Hepatocyte (in vitro differentiated cells): Measurements from ENCODE around the gene NYAP2. TPM values are rescaled to one million over a fixed set of nuclear protein-coding genes. Genes with fewer than 3 reads are reported as not detected.

ENCODE experiments used
- DNase-seq: peaks from one replicate; pipeline ENCODE4 v3.0.0-alpha.2; 2016; ENCODE audit warnings: low spot score
- H2AFZ ChIP-seq: fragments of 200-600 bp; sonication (generic); 2 replicates; pipeline ENCODE4 v1.6.0; 2016; ENCODE audit warnings: antibody characterized with exemption, mild to moderate bottlenecking
- H3K27ac ChIP-seq: fragments of 200-600 bp; sonication (generic); 2 replicates; pipeline ENCODE4 v1.5.1; 2016; ENCODE audit warnings: mild to moderate bottlenecking
- H3K27me3 ChIP-seq: fragments of 200-600 bp; sonication (generic); 2 replicates; pipeline ENCODE4 v1.6.1; 2016
- H3K36me3 ChIP-seq: fragments of 200-600 bp; sonication (generic); replicated peaks from 2 replicates; pipeline ENCODE4 v1.5.1; 2016; ENCODE audit warnings: low read depth; ENCODE audit not compliant: insufficient read depth
- H3K4me1 ChIP-seq: fragments of 200-600 bp; sonication (generic); 2 replicates; pipeline ENCODE4 v1.5.1; 2016; ENCODE audit warnings: mild to moderate bottlenecking, moderate library complexity; ENCODE audit not compliant: insufficient read depth
- H3K4me2 ChIP-seq: fragments of 200-600 bp; sonication (generic); 2 replicates; pipeline ENCODE4 v1.6.0; 2016
- H3K4me3 ChIP-seq: fragments of 200-600 bp; sonication (generic); 2 replicates; pipeline ENCODE4 v1.5.1; 2016; ENCODE audit warnings: mild to moderate bottlenecking
- H3K79me2 ChIP-seq: fragments of 200-600 bp; sonication (generic); 2 replicates; pipeline ENCODE4 v1.6.0; 2017; ENCODE audit warnings: mild to moderate bottlenecking
- H3K9me2 ChIP-seq: fragments of 200-600 bp; sonication (generic); replicated peaks from 2 replicates; pipeline ENCODE4 v1.6.0; 2017; ENCODE audit warnings: mild to moderate bottlenecking; ENCODE audit not compliant: insufficient read depth
- H3K9me3 ChIP-seq: fragments of 200-600 bp; sonication (generic); 2 replicates; pipeline ENCODE4 v1.5.1; 2016; ENCODE audit warnings: low read depth, mild to moderate bottlenecking
- H4K20me1 ChIP-seq: fragments of 200-600 bp; sonication (generic); 2 replicates; pipeline ENCODE4 v1.6.0; 2016; ENCODE audit warnings: mild to moderate bottlenecking; ENCODE audit not compliant: insufficient read depth, poor library complexity, severe bottlenecking
- EZH2 ChIP-seq: fragments of 200-600 bp; sonication (generic); IDR thresholded peaks from 2 replicates; pipeline ENCODE4 v1.6.1; 2016; ENCODE audit warnings: antibody characterized with exemption, mild to moderate bottlenecking, borderline replicate concordance
- EZH2phosphoT487 ChIP-seq: fragments of 200-600 bp; sonication (generic); IDR thresholded peaks from one replicate; pipeline ENCODE4 v1.6.1; 2018; ENCODE audit warnings: antibody characterized with exemption, mild to moderate bottlenecking, low read depth, moderate library complexity; ENCODE audit not compliant: unreplicated experiment, severe bottlenecking
- WGBS: methylation state at CpG from one replicate; pipeline ENCODE4 v1.1.6; 2016; ENCODE audit warnings: low lambda C conversion rate; ENCODE audit errors: missing lambda C conversion rate; 5-methylcytosine and 5-hydroxymethylcytosine counted together
- polyA plus RNA-seq: library from polyadenylated mRNA; unstranded; fragments of >200 nt; fragmentation: Nextera tagmentation; extraction: Ambion mirVana; gene quantifications from 2 replicates; pipeline ENCODE4 v1.2.1, GENCODE V29; 2016
- total RNA-seq: library from RNA; depleted of rRNA; stranded (reverse); fragments of >200 nt; gene quantifications from 2 replicates; pipeline ENCODE4 v1.2.3, GENCODE V29; 2014
- TF ChIP-seq, protein P1 (sequence below): fragments of 200-600 bp; sonication (generic); IDR thresholded peaks from 2 replicates; pipeline ENCODE4 v1.5.1; 2016; ENCODE audit warnings: antibody characterized with exemption, mild to moderate bottlenecking; ENCODE audit not compliant: poor library complexity

Gene NYAP2
- total and polyA plus RNA-seq, 2 experiments from 2014 or later = 0.23 to 0.37 TPM

GRCh38 chr2:225569995-225570394 lies 170.5 kb downstream of the NYAP2 start:
- Histone ChIP-seq H3K27ac (no peak overlapping the region), H3K4me1 (peaks cover 9% of the 10 kb centered on the region), H3K79me2 (no peaks in the 10 kb centered on the region), H2AFZ (no peak overlapping the region), H3K36me3 (no peaks in the 10 kb centered on the region), H3K27me3 (no peaks in the 10 kb centered on the region), H4K20me1 (no peaks in the 10 kb centered on the region), H3K4me3 (no peak overlapping the region), H3K9me2 (no peaks in the 10 kb centered on the region), H3K4me2 (no peak overlapping the region), H3K9me3 (no peaks in the 10 kb centered on the region)
- DNase-seq = no peak
- TF ChIP-seq EZH2 (no peak), EZH2phosphoT487 (no peak)
- TF ChIP-seq, protein P1, sequence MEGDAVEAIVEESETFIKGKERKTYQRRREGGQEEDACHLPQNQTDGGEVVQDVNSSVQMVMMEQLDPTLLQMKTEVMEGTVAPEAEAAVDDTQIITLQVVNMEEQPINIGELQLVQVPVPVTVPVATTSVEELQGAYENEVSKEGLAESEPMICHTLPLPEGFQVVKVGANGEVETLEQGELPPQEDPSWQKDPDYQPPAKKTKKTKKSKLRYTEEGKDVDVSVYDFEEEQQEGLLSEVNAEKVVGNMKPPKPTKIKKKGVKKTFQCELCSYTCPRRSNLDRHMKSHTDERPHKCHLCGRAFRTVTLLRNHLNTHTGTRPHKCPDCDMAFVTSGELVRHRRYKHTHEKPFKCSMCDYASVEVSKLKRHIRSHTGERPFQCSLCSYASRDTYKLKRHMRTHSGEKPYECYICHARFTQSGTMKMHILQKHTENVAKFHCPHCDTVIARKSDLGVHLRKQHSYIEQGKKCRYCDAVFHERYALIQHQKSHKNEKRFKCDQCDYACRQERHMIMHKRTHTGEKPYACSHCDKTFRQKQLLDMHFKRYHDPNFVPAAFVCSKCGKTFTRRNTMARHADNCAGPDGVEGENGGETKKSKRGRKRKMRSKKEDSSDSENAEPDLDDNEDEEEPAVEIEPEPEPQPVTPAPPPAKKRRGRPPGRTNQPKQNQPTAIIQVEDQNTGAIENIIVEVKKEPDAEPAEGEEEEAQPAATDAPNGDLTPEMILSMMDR = no peak

GRCh38 chr2:225573603-225574002 lies 174.1 kb downstream of the NYAP2 start:
- H3K4me3 ChIP-seq = no peak overlapping the region
- H3K27me3 ChIP-seq = no peaks in the 10 kb centered on the region
- H3K79me2 ChIP-seq = no peaks in the 10 kb centered on the region
- no peak for DNase-seq
- no peaks in the 10 kb centered on the region for H3K9me2 ChIP-seq
- 77% methylated on average over 3 of the region's 3 CpGs for WGBS
- no peak overlapping the region for H2AFZ ChIP-seq
- no peaks in the 10 kb centered on the region for H3K9me3 ChIP-seq
- peaks cover 11% of the 10 kb centered on the region for H3K4me1 ChIP-seq
- no peaks in the 10 kb centered on the region for H3K36me3 ChIP-seq
- no peaks in the 10 kb centered on the region for H4K20me1 ChIP-seq
- no peak overlapping the region for H3K4me2 ChIP-seq
- TF ChIP-seq, protein P1 = no peak
- TF ChIP-seq EZH2 = no peak
- no peak overlapping the region for H3K27ac ChIP-seq

- Histone ChIP-seq H2AFZ (peak overlapping the region; percentile 19), H3K9me3 (no peaks in the 10 kb centered on the region), H3K4me2 (peak overlapping the region; percentile 53), H3K36me3 (no peaks in the 10 kb centered on the region), H3K4me3 (no peak overlapping the region), H3K9me2 (no peaks in the 10 kb centered on the region), H4K20me1 (no peaks in the 10 kb centered on the region), H3K27me3 (no peaks in the 10 kb centered on the region), H3K4me1 (peaks cover 11% of the 10 kb centered on the region), H3K79me2 (no peaks in the 10 kb centered on the region), H3K27ac (peak overlapping the region; percentile 47)
- TF ChIP-seq EZH2 (no peak), EZH2phosphoT487 (no peak)
- TF ChIP-seq, protein P1 = no peak
- no peak for DNase-seq
- 52% methylated on average over 5 of the region's 5 CpGs for WGBS
These were observed 175.2 kb downstream of the NYAP2 start for GRCh38 chr2:225574582-225575138.

- no peak for DNase-seq
- H3K79me2 ChIP-seq = no peaks in the 10 kb centered on the region
- H3K9me2 ChIP-seq = no peaks in the 10 kb centered on the region
- H3K4me1 ChIP-seq = no peaks in the 10 kb centered on the region
- no peak overlapping the region for H2AFZ ChIP-seq
- no peaks in the 10 kb centered on the region for H3K36me3 ChIP-seq
- no peak overlapping the region for H3K4me3 ChIP-seq
- no peaks in the 10 kb centered on the region for H3K9me3 ChIP-seq
- H4K20me1 ChIP-seq = no peaks in the 10 kb centered on the region
- H3K4me2 ChIP-seq = no peak overlapping the region
- TF ChIP-seq EZH2 = no peak
- no peak for TF ChIP-seq EZH2phosphoT487
- TF ChIP-seq, protein P1 = no peak
- no peaks in the 10 kb centered on the region for H3K27me3 ChIP-seq
- H3K27ac ChIP-seq = no peak overlapping the region
These were observed 181.6 kb downstream of the NYAP2 start for GRCh38 chr2:225581135-225581534.
